IPS-NIHi7 (cell line): ENCODE data around the gene CCDC12.
A peak's percentile ranks its signal among the peaks of the same experiment; 100 is the strongest.

Experiments used
- DNase-seq: peaks from one replicate; pipeline ENCODE4 v3.0.0; 2012; ENCODE audit warnings: mixed read lengths; ENCODE audit errors: extremely low spot score

Gene CCDC12

GRCh38 chr3:46893146-46893748, 83.3 kb downstream of the CCDC12 start:
- no peak for DNase-seq

DNA sequence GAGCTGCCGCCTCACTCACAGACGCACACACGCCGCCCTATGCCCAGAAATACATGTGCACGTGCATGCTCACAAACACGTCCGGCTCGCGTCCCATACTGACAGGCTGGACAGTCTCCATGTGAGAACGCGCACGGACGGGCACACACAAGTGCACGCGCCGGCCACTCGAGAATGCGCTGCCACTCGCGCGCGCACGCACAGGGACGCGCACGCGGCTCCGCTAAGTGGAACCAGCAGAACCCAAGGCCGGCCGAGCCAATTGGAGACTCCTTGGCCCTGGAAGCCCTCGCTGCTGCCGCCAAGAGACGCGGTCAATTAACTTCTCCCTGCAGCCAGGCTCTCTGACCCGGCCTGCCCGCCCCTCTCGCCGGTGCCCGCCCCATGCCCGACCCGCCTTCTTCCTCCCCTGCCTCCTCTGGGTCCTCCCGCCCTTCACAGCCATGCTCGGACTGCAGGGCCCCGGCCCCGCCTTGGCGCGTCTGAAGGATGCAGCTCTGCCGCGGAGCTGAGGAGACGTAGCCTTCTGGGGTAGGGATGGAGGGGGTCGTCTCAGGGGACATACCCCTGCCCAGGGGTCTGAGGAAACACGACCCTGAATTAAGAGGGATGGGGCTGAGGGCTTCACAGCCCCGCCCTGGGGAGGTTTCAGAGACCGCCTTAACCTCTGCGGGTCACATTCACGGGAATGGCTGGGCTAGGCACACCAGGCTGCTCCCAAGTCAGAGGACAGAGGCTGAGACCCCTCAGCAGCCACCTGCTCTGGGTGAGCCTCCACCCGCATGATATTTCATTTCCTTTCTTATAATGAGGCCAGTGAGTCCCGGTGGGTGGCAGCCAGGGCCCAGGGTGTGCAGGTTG, 84.0 kb downstream of the CCDC12 start:
- peak; percentile 97 for DNase-seq

- DNase-seq, result no peak
Observed at GRCh38 chr3:46891132-46891531, 85.4 kb downstream of the CCDC12 start.

DNA sequence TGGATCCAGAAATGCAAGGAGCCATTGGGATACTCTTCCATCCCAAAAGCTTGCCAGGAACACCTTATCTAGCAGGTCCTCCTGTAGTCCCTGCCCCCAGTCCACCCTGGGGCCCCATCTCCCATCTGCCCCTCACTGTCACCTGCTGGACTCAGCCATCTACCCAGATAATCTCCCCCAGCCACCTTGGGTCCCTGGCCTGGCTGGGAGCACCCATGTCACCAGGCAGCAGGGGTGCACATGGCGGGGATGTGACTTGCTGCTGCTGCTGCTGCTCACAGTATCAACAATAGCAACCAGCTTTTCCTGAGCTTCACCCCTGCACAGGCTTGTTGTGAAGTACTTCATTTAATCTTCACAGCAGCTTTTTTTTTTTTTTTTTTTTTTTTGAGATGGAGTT, 86.4 kb downstream of the CCDC12 start:
- no peak for DNase-seq

DNA sequence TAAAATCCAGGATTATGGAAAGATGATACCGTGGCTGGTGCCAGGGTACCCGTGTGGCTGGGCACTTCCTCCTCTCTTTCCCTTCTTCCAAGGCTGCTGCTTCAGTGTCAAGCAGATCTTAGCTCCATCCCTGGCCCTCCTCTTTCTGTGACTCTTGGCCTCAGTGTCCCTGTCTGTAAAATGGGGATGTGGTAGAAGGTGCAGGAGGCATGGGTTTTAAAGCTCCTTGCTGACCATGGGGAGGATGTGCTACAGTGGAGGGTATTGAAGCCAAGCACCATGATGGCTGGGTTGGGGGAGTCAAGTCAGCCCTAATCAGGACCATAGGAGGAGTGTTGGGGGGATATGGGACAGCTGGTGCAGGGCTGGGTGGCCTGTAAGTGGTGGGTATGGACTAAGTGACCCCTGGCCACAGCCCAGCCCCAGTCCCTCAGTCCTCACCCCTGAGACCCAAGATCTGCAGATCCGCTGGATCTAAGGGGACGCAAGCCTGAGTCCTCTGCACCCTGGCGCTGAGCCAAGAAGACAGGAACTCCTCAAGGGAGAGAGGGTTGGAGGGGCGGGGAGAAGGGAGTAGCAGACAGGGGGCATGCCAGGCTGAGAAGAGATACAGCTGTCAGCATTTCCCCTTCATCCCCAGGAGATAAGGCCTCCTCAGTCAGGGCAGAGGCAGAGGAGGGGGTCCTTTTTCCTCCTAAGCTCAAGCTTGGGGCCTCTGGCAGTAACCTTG, 87.0 kb downstream of the CCDC12 start:
- no peak for DNase-seq

- DNase-seq, result no peak
Observed at GRCh38 chr3:46888705-46889104, 87.8 kb downstream of the CCDC12 start.

DNA sequence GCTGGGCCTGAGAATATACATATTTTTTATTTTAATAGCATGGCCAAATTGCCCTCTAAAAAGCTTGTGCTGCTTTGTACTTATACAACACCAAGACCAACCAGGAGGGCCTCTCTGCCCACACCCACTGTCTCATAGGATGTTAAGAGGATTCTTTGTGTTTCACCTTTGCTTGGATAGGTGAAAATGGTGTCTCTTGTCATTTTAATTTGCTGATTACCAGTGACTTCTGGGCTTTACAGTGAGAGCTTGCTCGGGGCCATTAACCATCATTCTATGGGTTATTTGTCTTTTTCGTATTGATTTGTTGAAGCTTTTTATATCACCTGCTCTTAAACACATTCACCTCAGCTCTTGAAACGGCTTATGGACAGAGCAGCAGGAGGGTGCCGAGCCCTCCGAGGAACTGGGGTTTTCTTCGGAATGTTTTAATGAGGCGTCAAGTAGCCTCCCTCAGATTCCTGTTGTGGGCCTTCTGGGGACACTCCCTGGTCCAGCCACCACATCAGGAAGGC, 88.5 kb downstream of the CCDC12 start:
- no peak for DNase-seq

DNA sequence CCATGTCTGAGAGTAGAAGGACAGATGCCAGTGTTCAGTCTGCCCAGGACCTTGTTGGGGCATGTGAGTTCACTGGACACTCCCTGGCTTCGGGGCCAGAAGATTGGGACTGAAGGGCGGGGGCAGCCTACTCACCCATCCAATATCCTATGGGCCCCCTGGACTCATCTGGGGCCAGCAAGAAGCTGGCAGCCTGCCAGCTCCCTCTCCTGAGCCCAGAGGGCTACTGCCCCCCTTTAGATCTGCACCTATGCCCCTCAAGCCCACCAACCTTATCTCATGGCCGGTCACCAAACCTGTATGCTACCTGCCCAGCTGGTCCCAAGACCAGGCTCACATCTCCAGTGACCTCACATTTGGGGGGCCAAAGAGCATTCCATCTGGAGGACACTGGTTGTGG, 90.9 kb downstream of the CCDC12 start:
- no peak for DNase-seq

- no peak for DNase-seq
Observed at GRCh38 chr3:46884929-46885328, 91.6 kb downstream of the CCDC12 start.

- no peak for DNase-seq
Observed at GRCh38 chr3:46884427-46884826, 92.1 kb downstream of the CCDC12 start.

- DNase-seq, result no peak
Observed at GRCh38 chr3:46883830-46884185, 92.7 kb downstream of the CCDC12 start.

DNA sequence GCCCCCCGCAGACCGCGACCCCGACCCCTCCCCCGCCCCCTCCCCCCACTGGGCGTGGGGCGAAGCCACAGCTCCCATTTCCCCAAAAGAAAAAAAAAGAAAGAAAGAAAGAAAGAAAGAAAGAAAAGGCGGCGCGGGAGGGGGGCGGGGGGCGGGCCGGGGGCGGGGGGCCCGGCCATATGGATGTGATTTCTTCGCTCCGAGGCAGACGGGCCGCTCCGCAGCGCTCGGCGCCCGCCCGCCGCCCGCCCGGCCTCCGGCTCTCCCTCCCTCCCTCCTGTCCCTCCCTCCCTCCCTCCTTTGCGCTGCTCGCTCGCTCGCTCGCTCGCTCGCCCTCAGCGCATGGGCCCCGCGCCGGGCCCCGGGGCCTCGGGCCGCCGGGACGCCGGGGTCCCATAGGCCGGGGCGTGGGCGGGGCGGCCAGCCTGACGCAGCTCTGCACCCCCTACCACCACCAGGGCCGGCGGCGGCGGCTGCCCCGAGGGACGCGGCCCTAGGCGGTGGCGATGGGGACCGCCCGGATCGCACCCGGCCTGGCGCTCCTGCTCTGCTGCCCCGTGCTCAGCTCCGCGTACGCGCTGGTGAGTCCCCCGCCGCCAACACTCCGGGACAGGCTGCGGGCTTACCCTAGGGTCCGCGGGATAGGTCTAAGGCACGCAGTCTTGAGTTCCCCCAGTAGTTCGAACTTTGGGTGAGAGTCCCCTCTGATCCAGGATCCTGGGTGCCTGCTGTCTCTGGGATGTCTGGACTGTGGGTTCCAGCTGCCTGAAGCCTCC, 93.3 kb downstream of the CCDC12 start:
- DNase-seq, result no peak

GRCh38 chr3:46882377-46883053, 94.0 kb downstream of the CCDC12 start:
- peak; percentile 56 for DNase-seq

- DNase-seq, result peak; percentile 73
Observed at GRCh38 chr3:46881596-46882376, 94.8 kb downstream of the CCDC12 start.

- no peak for DNase-seq
Observed at GRCh38 chr3:46880884-46881595, 95.5 kb downstream of the CCDC12 start.

- peak; percentile 61 for DNase-seq
Observed at GRCh38 chr3:46878781-46879436, 97.6 kb downstream of the CCDC12 start.

GRCh38 chr3:46877406-46878125, 99.0 kb downstream of the CCDC12 start, which contains the start of gene PTH1R:
Gene PTH1R, plus strand, starts transcription at chr3:46877721. Its CDS starts 5,839 bp downstream, at chr3:46883560.
- DNase-seq, result no peak
